IPS-20b (cell line): ENCODE results near the gene TMEM222.
"Not testable (repeated sequence)": the region's sequence is repeated elsewhere in the genome, so short reads cannot be mapped to it uniquely, and the experiment has no call there.

ENCODE experiments used
- H3K27ac ChIP-seq: one replicate; pipeline ENCODE4 v1.5.1; 2013; ENCODE audit warnings: low read length
- H3K27me3 ChIP-seq: 2 replicates; pipeline ENCODE4 v1.6.1; 2013; ENCODE audit warnings: mild to moderate bottlenecking, low read length, inconsistent platforms; ENCODE audit not compliant: insufficient read depth
- H3K36me3 ChIP-seq: 2 replicates; pipeline ENCODE4 v1.6.1; 2013; ENCODE audit warnings: low read depth, mild to moderate bottlenecking, inconsistent platforms, low read length, moderate library complexity; ENCODE audit not compliant: insufficient read depth
- H3K4me1 ChIP-seq: 2 replicates; pipeline ENCODE4 v1.6.1; 2013; ENCODE audit warnings: mild to moderate bottlenecking, control low read depth, inconsistent platforms, low read length, moderate library complexity; ENCODE audit not compliant: insufficient read depth
- H3K4me3 ChIP-seq: 2 replicates; pipeline ENCODE4 v1.5.1; 2013; ENCODE audit warnings: mild to moderate bottlenecking, low read length, inconsistent platforms
- H3K9ac ChIP-seq: 2 replicates; pipeline ENCODE4 v1.6.1; 2013; ENCODE audit warnings: low read depth, mild to moderate bottlenecking, inconsistent platforms, low read length, moderate library complexity
- H3K9me3 ChIP-seq: 2 replicates; pipeline ENCODE4 v1.6.1; 2013; ENCODE audit warnings: mild to moderate bottlenecking, low read depth, low read length, inconsistent platforms; ENCODE audit not compliant: insufficient read depth

The TMEM222 gene

GRCh38 chr1:27374362-27375086, 52.6 kb downstream of the TMEM222 start, which contains the start of gene FCN3:
TSS of gene FCN3 (minus strand) at chr1:27374824. CDS start at chr1:27374818, 6 bp downstream.
- no peak within 1 kb of the TSS for H3K9ac ChIP-seq
- H3K4me1 ChIP-seq: no peaks in the 10 kb centered on the region
- no peak within 1 kb of the TSS for H3K27ac ChIP-seq

GRCh38 chr1:27377760-27378495, 56.0 kb downstream of the TMEM222 start:
- H3K4me1 ChIP-seq: no peaks in the 10 kb centered on the region
- H3K27me3 ChIP-seq: peaks cover 19% of the 10 kb centered on the region
- no peaks in the 10 kb centered on the region for H3K9me3 ChIP-seq
- no peak overlapping the region for H3K9ac ChIP-seq
- H3K27ac ChIP-seq: no peak overlapping the region
- no peaks in the 10 kb centered on the region for H3K36me3 ChIP-seq
- H3K4me3 ChIP-seq: no peak overlapping the region

More at GRCh38 chr1:27374362-27375086, 52.6 kb downstream of the TMEM222 start, which contains the start of gene FCN3:
- H3K27me3 ChIP-seq: no peaks in the 10 kb centered on the region
- no peak within 1 kb of the TSS for H3K4me3 ChIP-seq
- H3K9me3 ChIP-seq: no peaks in the 10 kb centered on the region
- no peaks in the 10 kb centered on the region for H3K36me3 ChIP-seq

GRCh38 chr1:27379564-27380122, 57.7 kb downstream of the TMEM222 start:
- Histone ChIP-seq H3K9ac (no peak overlapping the region), H3K36me3 (no peaks in the 10 kb centered on the region), H3K4me1 (no peaks in the 10 kb centered on the region), H3K4me3 (no peak overlapping the region), H3K27ac (no peak overlapping the region), H3K27me3 (peaks cover 20% of the 10 kb centered on the region), H3K9me3 (no peaks in the 10 kb centered on the region)

- Histone ChIP-seq H3K9ac (no peak overlapping the region), H3K36me3 (no peaks in the 10 kb centered on the region), H3K4me1 (no peaks in the 10 kb centered on the region), H3K9me3 (no peaks in the 10 kb centered on the region), H3K27me3 (peaks cover 20% of the 10 kb centered on the region), H3K27ac (no peak overlapping the region), H3K4me3 (no peak overlapping the region)
Measured at GRCh38 chr1:27380224-27380623, 58.3 kb downstream of the TMEM222 start.

GRCh38 chr1:27380766-27381733, 59.1 kb downstream of the TMEM222 start:
- Histone ChIP-seq H3K4me3 (no peak overlapping the region), H3K27me3 (peaks cover 20% of the 10 kb centered on the region), H3K4me1 (no peaks in the 10 kb centered on the region), H3K27ac (no peak overlapping the region), H3K9me3 (no peaks in the 10 kb centered on the region), H3K36me3 (no peaks in the 10 kb centered on the region), H3K9ac (no peak overlapping the region)

GRCh38 chr1:27381969-27382762, 60.2 kb downstream of the TMEM222 start:
- Histone ChIP-seq H3K27me3 (peaks cover 20% of the 10 kb centered on the region), H3K9ac (no peak overlapping the region), H3K4me1 (no peaks in the 10 kb centered on the region), H3K4me3 (no peak overlapping the region), H3K36me3 (no peaks in the 10 kb centered on the region), H3K27ac (no peak overlapping the region), H3K9me3 (no peaks in the 10 kb centered on the region)

- H3K4me3 ChIP-seq: peak within 1 kb of the TSS; percentile 65
- no peaks in the 10 kb centered on the region for H3K36me3 ChIP-seq
- no peak within 1 kb of the TSS; the same call in 1 of the 2 replicates for H3K9ac ChIP-seq
- H3K27ac ChIP-seq: no peak within 1 kb of the TSS
- H3K27me3 ChIP-seq: peaks cover 20% of the 10 kb centered on the region
- no peaks in the 10 kb centered on the region for H3K4me1 ChIP-seq
- H3K9me3 ChIP-seq: no peaks in the 10 kb centered on the region
Measured at GRCh38 chr1:27383039-27383605, 61.2 kb downstream of the TMEM222 start, which contains the start of gene CD164L2. TSS of gene CD164L2 (minus strand) at chr1:27383333. CDS start at chr1:27383239, 94 bp downstream.

- Histone ChIP-seq H3K4me1 (no peaks in the 10 kb centered on the region), H3K9me3 (no peaks in the 10 kb centered on the region), H3K36me3 (no peaks in the 10 kb centered on the region), H3K27me3 (peaks cover 20% of the 10 kb centered on the region), H3K27ac (no peak overlapping the region), H3K4me3 (no peak overlapping the region), H3K9ac (no peak overlapping the region)
Measured at GRCh38 chr1:27383661-27384060, 61.7 kb downstream of the TMEM222 start.

GRCh38 chr1:27384797-27385196, 62.8 kb downstream of the TMEM222 start:
- not testable (repeated sequence) for H3K4me1 ChIP-seq, H3K36me3 ChIP-seq, H3K9ac ChIP-seq, H3K4me3 ChIP-seq, H3K27ac ChIP-seq, H3K9me3 ChIP-seq
- peaks cover 20% of the 10 kb centered on the region for H3K27me3 ChIP-seq
